ENCODE data around the gene IRF8.

- TF ChIP-seq CTCF (IDR thresholded peaks at IDR 0.05; ENCODE audit: low read depth, low read length), result no peak
- no peak for TF ChIP-seq POLR2A (IDR thresholded peaks at IDR 0.05; ENCODE audit: extremely low read depth, insufficient read length)
Observed at GRCh38 chr16:85902366-85903155, 3.6 kb downstream of the IRF8 start.
